SK-N-SH treated with all-trans-retinoic acid at 6 μM for 48 hours (cell line): ENCODE data around the gene NGFR.

Source experiments
- PATZ1 ChIP-seq: fragments of 250-450 bp; sonication (Bioruptor Pico); IDR thresholded peaks from 2 replicates; pipeline ENCODE4 v1.8.0; 2020; ENCODE audit warnings: mild to moderate bottlenecking, moderate library complexity, borderline replicate concordance
- RARB ChIP-seq: fragments of 250-450 bp; sonication (Bioruptor Pico); IDR thresholded peaks from 2 replicates; pipeline ENCODE4 v1.8.0; 2021; ENCODE audit warnings: mild to moderate bottlenecking, moderate library complexity

- no peak for TF ChIP-seq RARB (CRISPR knock-in tag)
- TF ChIP-seq PATZ1 (CRISPR knock-in tag) = no peak
These were observed 719 bp downstream of the NGFR start for GRCh38 chr17:49495842-49496182.
